OCI-LY7 (cell line): ENCODE results near the gene ARHGEF40. TPM values are rescaled to one million over a fixed set of nuclear protein-coding genes. Genes with fewer than 3 reads are reported as not detected.

Experiments used
- BruUV-seq: library from RNA; stranded (reverse); fragments of 400-500 nt; replicated peaks from 2 replicates; lab custom pipeline; 2021; lab: Mats Ljungman, UMichigan
- CTCF ChIA-PET: fragments of 300-600 bp; sonication (Branson Sonifier 250); formaldehyde crosslinking; loops from one replicate; lab custom pipeline; 2022; ENCODE audit warnings: antibody characterized with exemption; ENCODE audit not compliant: unreplicated experiment; lab: Charles Lee
- POLR2A ChIA-PET: fragments of 300-600 bp; sonication (Branson Sonifier 250); formaldehyde crosslinking; loops from one replicate; lab custom pipeline; 2022; ENCODE audit warnings: antibody characterized with exemption; lab: Charles Lee
- DNase-seq: peaks from one replicate; pipeline ENCODE4 v3.0.0-alpha.2; 2015; ENCODE audit warnings: low spot score
- H2AFZ ChIP-seq: fragments of 200-600 bp; sonication (generic), shearing (Covaris generic); 2 replicates; pipeline ENCODE4 v1.6.1; 2014; ENCODE audit warnings: mild to moderate bottlenecking, antibody characterized with exemption, low read length, moderate library complexity
- H3K27ac ChIP-seq: fragments of 200-600 bp; sonication (generic); 2 replicates; pipeline ENCODE4 v1.5.1; 2014; ENCODE audit warnings: mixed run types, low read depth, mild to moderate bottlenecking, moderate library complexity, low read length, inconsistent platforms; ENCODE audit not compliant: poor library complexity, severe bottlenecking
- H3K36me3 ChIP-seq: fragments of 200-600 bp; sonication (generic); 2 replicates; pipeline ENCODE4 v1.6.1; 2014; ENCODE audit warnings: mild to moderate bottlenecking, antibody characterized with exemption, low read length, moderate library complexity, mixed read lengths; ENCODE audit not compliant: insufficient read depth
- H3K4me1 ChIP-seq: fragments of 200-600 bp; sonication (generic); 2 replicates; pipeline ENCODE4 v1.5.1; 2014; ENCODE audit warnings: mild to moderate bottlenecking, low read length; ENCODE audit not compliant: insufficient read depth, poor library complexity, severe bottlenecking
- H3K4me2 ChIP-seq: fragments of 200-600 bp; sonication (generic); 2 replicates; pipeline ENCODE4 v1.6.1; 2014; ENCODE audit warnings: mild to moderate bottlenecking, low read length
- H3K4me3 ChIP-seq: fragments of 200-600 bp; sonication (generic); 2 replicates; pipeline ENCODE4 v1.5.1; 2014; ENCODE audit warnings: mild to moderate bottlenecking, low read depth, low read length; ENCODE audit not compliant: poor library complexity, severe bottlenecking
- H3K79me2 ChIP-seq: fragments of 200-600 bp; sonication (generic); 2 replicates; pipeline ENCODE4 v1.6.1; 2016; ENCODE audit warnings: low read depth, mild to moderate bottlenecking, low read length, moderate library complexity, mixed read lengths; ENCODE audit not compliant: insufficient read depth
- H3K9me2 ChIP-seq: fragments of 200-600 bp; sonication (generic); 2 replicates; pipeline ENCODE4 v1.6.1; 2016; ENCODE audit warnings: mild to moderate bottlenecking, low read length, mixed read lengths; ENCODE audit not compliant: insufficient read depth
- H3K9me3 ChIP-seq: fragments of 200-600 bp; sonication (generic); 2 replicates; pipeline ENCODE4 v1.6.1; 2014; ENCODE audit warnings: mild to moderate bottlenecking, mixed run types, low read length, mixed read lengths
- H4K20me1 ChIP-seq: fragments of 200-600 bp; sonication (generic); 2 replicates; pipeline ENCODE4 v1.6.1; 2014; ENCODE audit warnings: mild to moderate bottlenecking, antibody characterized with exemption, low read length, moderate library complexity, mixed read lengths; ENCODE audit not compliant: insufficient read depth
- CTCF ChIP-seq: fragments of 200-600 bp; sonication (generic); conservative IDR thresholded peaks from 2 replicates; pipeline ENCODE4 v1.5.1; 2014; ENCODE audit warnings: mild to moderate bottlenecking, antibody characterized with exemption, low read length, moderate library complexity, mixed read lengths
- EZH2phosphoT487 ChIP-seq: fragments of 200-600 bp; sonication (generic); IDR thresholded peaks from 2 replicates; pipeline ENCODE4 v1.6.1; 2018; ENCODE audit warnings: low read depth, borderline replicate concordance, mild to moderate bottlenecking, mixed run types, antibody characterized with exemption, low read length, moderate library complexity, mixed read lengths
- intact Hi-C: fragments of 100-400 bp; cut with micrococcal nuclease; formaldehyde crosslinking; loops from one replicate; pipeline ENCODE4 v1.10.0; 2022; ENCODE audit not compliant: unreplicated experiment
- total RNA-seq, 2 experiments: library from RNA; depleted of rRNA in 1 of 2; stranded (reverse); fragments of >200 nt in 1 of 2; shearing (Covaris generic) in 1 of 2; gene quantifications; 2 replicates each; pipeline ENCODE4 v1.2.3, GENCODE V29; 2014 to 2022

ARHGEF40 gene
- total RNA-seq, 2 experiments from 2014 or later, result 1.3 to 2.0 TPM

- BruUV-seq, result no TSS peak
- Histone ChIP-seq H3K27ac (no peak overlapping the region), H3K4me1 (peaks cover 49% of the 10 kb centered on the region), H3K36me3 (no peaks in the 10 kb centered on the region), H3K9me3 (no peaks in the 10 kb centered on the region), H3K9me2 (no peaks in the 10 kb centered on the region), H3K4me3 (peak overlapping the region; percentile 85), H3K4me2 (peak overlapping the region; percentile 92), H4K20me1 (no peaks in the 10 kb centered on the region), H2AFZ (no peak overlapping the region), H3K79me2 (no peaks in the 10 kb centered on the region)
- POLR2A ChIA-PET, result interaction anchor here (3.3 kb wide), 1 partner anchor 31 kb away, joined by 31 read pairs; the partner anchor contains the start of gene ARHGEF40
- CTCF ChIA-PET, result interaction anchor here (0.7 to 1.7 kb wide), 3 partner anchors 15 to 375 kb away, joined by 3 to 4 read pairs (median 3); partner anchors contain the start of gene TOX4
- intact Hi-C loops, result loop anchor here (10.0 kb wide), 1 partner anchor 417 kb away; the partner anchor contains the start of genes ANG and RNASE4
- TF ChIP-seq CTCF (no peak), EZH2phosphoT487 (no peak)
- no peak for DNase-seq
These were observed 31.8 kb downstream of the ARHGEF40 start for GRCh38 chr14:21101802-21102413.

GRCh38 chr14:21102521-21103410 lies 32.7 kb downstream of the ARHGEF40 start:
- DNase-seq, result peak; percentile 44
- H3K9me3 ChIP-seq, result no peaks in the 10 kb centered on the region
- H3K9me2 ChIP-seq, result no peaks in the 10 kb centered on the region
- TF ChIP-seq CTCF, result peak; percentile 34; the same call in 1 of the 2 replicates
- TF ChIP-seq EZH2phosphoT487, result no peak
- intact Hi-C loops, result loop anchor here (1.0 to 10.0 kb wide), 2 partner anchors 31 to 418 kb away; partner anchors contain the start of genes ANG and RNASE4
- H2AFZ ChIP-seq, result peak overlapping the region; percentile 67; the same call in 1 of the 2 replicates
- H3K79me2 ChIP-seq, result no peaks in the 10 kb centered on the region
- no peak overlapping the region for H3K27ac ChIP-seq
- BruUV-seq, result no TSS peak
- peak overlapping the region; percentile 92 for H3K4me2 ChIP-seq
- POLR2A ChIA-PET, result interaction anchor here (0.6 to 3.3 kb wide), 7 partner anchors 8 to 1938 kb away, joined by 3 to 31 read pairs (median 5); partner anchors contain the start of gene ARHGEF40
- no peaks in the 10 kb centered on the region for H4K20me1 ChIP-seq
- H3K4me1 ChIP-seq, result peaks cover 41% of the 10 kb centered on the region
- H3K4me3 ChIP-seq, result peak overlapping the region; percentile 85
- H3K36me3 ChIP-seq, result no peaks in the 10 kb centered on the region
- CTCF ChIA-PET, result interaction anchor here (0.6 to 2.6 kb wide), 5 partner anchors 15 to 353 kb away, joined by 3 to 23 read pairs (median 5); partner anchors contain the start of genes ARHGEF40 and CHD8
